Fibroblast of skin of left biceps (primary cell): ENCODE measurements around the gene SYTL2.
A peak's percentile ranks its signal among the peaks of the same experiment; 100 is the strongest.
"Not testable (repeated sequence)": the region's sequence is repeated elsewhere in the genome, so short reads cannot be mapped to it uniquely, and the experiment has no call there.

ENCODE experiments used
- DNase-seq, 2 experiments: peaks; one replicate each; pipeline ENCODE4 v3.0.0-alpha.2; 2013; ENCODE audit warnings: low read depth in 2 of 2

Gene SYTL2

GRCh38 chr11:85685125-85685819, 125.7 kb downstream of the SYTL2 start:
- DNase-seq, result no peak

GRCh38 chr11:85682330-85683305, 128.3 kb downstream of the SYTL2 start:
- DNase-seq, result no peak

DNA sequence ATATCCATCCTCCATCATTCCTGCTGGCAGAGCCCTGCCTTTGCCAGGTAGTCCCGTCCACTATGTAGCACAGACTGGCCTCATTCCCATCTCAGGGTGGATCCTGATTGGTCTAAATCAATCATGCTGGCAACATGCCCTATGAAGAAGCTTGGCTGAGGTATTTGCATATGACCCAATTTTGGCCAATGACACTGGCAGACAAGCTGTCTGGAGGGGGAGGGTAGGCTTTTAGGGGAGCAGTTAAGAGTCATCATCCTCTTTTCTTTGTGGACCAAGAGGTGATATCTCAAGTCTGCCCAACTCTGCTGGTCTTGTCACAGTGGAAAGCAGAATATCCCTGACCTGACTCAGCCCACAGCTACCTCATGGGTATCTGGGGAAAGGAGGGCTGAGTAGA, 130.0 kb downstream of the SYTL2 start:
- no peak for DNase-seq

DNA sequence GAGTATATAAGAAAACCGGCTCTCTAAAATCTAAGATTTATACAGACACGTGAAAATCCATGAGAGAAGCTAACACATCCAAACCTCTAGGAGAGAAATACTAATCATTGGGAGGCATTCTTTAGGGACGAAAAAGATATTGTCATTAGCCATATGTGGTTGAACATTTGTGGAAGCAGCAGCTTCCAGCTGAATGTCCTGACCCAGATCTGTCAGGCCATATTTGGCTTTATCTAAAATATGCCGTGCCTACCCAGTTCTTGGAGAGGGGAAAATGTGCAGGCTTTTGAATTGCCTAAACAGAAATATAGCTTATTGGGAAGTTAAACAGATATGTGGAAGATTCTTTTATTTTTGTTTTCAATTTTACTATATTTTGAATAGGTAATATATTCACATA, 131.4 kb downstream of the SYTL2 start:
- DNase-seq, result no peak

DNA sequence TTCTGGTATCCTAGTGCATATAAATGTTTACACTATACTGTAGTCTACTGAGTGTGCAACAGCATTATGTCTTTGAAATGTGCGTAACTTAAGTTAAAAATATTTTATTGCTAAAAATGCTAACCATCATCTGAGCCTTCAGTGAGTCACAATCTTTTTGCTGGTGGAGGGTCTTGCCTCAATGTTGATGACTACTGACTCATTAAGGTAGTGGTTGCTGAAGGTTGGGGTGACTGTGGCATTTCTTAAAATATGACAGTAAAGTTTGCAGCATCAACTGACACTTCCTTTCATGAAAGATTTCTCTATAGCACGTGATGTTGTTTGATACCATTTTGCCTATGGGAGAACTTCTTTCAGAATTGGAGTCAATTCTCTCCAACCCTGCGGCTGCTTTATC, 137.5 kb downstream of the SYTL2 start:
- no peak for DNase-seq

DNA sequence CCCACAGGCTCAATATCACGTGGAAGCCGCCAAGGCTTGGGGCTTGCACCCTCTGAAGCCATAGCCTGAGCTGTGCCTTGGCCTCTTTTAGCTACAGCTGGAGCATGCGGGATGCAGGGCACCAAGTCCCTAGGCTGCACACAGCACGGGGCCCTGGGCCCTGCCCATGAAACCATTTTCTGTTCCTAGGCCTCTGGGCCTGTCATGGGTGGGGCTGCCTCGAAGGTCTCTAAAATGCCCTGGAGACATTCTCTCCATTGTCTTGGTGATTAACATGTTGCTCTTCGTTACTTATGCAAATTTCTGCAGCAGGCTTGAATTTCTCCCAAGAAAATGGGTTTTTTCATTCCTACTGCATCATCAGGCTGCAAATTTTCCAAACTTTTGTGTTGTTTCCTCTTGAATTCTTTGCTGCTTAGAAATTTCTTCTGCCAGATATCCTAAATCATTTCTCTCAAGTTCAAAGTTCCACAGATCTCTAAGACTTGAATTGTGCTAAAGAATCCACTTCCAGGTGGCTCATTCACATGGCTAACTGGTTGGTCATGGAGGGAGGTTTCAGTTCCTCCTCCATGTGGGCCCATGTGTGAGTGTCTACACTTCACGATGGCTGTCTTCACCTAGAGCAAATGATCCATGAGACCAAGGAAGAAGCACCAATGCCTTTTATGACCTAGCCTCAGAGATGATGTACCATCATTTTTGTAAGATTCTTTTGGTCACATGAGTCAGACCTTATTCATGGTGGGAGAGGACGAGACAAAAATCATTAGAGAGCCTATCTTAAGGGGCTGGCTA, 138.6 kb downstream of the SYTL2 start:
- DNase-seq, result no peak

GRCh38 chr11:85670949-85671663, 139.8 kb downstream of the SYTL2 start:
- DNase-seq, result not testable (repeated sequence)

DNA sequence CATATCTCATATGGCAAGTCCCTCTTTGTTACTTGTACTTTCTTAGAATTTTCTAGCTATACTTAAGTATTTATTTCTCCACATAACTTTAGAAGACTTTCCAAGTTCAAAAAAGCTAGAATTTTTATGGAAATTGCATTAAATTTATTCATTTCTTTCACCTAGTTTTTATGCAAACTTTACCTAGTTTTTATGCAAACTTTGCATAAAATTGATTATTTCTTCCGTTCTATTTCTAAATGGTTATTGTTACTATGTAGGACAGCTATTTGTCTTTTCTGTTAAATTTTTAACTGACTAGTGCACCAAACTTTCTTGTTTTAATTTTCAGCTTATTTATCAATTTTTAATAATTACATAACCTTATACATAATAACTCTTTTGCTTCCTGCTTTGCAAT, 142.8 kb downstream of the SYTL2 start:
- no peak for DNase-seq

GRCh38 chr11:85666687-85667086, 144.3 kb downstream of the SYTL2 start:
- no peak for DNase-seq

DNA sequence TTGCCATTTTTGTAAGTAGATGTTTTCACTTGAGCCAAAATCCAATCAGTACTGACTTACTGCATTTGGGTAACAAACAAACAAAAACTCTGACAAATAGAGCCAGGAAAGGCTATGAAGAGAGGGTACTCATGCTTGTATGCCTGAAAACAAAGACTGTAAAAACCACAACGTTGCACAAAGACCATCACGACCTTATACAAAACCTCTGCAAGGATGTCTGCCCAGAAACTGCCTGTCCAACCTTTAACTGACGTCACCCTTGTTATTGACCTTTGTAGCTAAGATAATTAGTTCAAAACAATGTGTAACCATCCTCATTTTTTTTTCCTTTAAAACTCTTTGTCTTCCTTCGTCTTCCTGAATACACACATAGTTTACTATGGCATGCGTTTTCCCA, 145.2 kb downstream of the SYTL2 start:
- DNase-seq, result no peak

- DNase-seq, result peak; percentile 84 to 89
Measured at GRCh38 chr11:85664615-85665481, 146.1 kb downstream of the SYTL2 start, which contains the start of gene CREBZF. TSS of gene CREBZF (minus strand) at chr11:85665129. CDS start at chr11:85664875, 254 bp downstream.

GRCh38 chr11:85663753-85664614, 147.0 kb downstream of the SYTL2 start:
- DNase-seq, result no peak

- DNase-seq, result no peak
Measured at GRCh38 chr11:85663080-85663752, 147.7 kb downstream of the SYTL2 start.

DNA sequence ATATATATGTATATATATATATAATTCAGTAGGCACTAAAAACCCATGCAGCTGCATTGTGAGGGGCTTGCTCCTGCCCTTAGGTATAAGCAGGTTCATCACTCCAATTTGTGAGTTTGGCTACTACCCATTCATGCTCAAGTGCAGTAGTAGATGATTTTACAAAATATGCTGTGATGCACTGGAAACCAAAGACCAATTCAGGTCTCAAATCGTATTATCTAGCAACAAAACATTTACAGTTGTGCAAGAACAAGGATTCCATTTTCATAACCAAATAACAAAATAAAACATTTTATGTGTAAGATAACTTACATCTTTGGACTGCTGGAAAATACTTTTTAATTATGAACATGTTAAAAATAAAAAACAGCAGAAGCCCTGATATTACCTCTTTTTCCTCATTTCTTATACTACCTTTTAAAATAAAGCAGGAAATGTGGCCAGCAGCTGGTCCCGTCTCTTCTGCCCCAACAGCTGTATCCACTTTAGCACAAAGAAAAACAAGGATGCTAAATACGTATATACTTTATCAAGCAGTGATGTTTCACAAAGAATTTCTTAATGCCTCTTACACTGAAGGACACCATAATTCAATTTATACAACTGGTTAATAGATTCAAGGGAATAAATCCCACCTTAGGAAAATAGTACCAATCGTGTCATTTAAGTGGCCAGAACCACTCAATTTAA, 148.8 kb downstream of the SYTL2 start:
- no peak for DNase-seq

DNA sequence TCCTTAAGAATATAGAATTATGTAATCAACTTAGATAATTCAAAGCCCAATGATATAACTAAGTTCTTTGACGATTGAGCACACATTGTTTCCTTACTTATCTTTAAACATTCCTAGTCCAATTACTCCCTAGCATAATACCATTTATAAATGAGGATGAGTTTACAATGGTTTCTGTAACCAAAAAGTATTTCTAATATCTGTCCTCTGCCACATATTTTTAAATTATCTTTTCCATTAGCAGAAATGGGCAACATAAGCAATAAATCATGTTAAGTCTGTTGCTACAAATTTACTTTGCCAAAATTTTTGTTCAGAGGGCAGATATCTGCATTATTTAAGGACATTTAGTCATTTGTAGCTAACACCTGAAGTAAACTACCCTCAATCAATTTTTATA, 152.8 kb downstream of the SYTL2 start:
- no peak for DNase-seq

DNA sequence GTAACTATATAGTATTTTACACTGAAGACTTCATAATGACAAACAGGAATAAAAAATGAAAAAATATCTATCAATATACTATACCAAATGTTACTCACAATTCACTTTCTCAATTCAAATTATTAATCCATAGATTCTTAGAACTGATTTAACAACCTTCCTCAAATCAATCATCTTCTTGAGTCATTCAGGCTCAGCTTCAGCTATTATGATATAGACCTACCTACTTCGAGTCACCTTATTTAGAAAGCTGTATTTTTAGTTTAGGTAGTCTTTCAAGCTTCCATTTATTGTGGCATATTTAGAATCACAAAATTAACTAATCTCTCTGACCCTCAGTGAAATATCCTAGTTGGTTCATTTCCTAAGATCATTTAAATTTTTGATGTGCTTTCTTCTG, 154.2 kb downstream of the SYTL2 start:
- DNase-seq, result no peak

DNA sequence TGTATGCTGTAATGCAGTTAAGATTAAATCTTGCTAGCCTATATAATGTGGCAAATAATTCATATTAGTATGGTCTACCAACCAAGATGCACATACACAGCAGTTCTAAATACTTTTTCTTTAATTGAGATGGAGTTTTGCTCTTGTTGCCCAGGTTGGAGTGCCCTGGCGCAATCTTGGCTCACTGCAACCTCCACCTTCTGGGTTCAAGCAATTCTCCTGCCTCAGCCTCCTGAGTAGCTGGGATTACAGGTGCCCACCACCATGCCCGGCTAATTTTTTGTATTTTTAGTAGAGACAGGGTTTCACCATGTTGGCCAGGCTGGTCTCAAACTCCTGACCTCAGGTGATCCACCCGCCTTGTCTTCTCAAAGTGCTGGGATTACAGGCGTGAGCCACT, 156.6 kb downstream of the SYTL2 start:
- DNase-seq, result not testable (repeated sequence)

- DNase-seq, result no peak
Measured at GRCh38 chr11:85652786-85653447, 158.0 kb downstream of the SYTL2 start.
